LNCAP (cell line): ENCODE measurements around the gene TMEM203.

ENCODE experiments used
- TF ChIP-seq, protein P1 (sequence below): fragments of 450-650 bp; IDR thresholded peaks from 2 replicates; pipeline ENCODE4 v1.5.1; 2017; ENCODE audit warnings: mild to moderate bottlenecking

Gene TMEM203

GRCh38 chr9:137227853-137228505 is 22.5 kb upstream of the TMEM203 start:
- TF ChIP-seq, protein P1, sequence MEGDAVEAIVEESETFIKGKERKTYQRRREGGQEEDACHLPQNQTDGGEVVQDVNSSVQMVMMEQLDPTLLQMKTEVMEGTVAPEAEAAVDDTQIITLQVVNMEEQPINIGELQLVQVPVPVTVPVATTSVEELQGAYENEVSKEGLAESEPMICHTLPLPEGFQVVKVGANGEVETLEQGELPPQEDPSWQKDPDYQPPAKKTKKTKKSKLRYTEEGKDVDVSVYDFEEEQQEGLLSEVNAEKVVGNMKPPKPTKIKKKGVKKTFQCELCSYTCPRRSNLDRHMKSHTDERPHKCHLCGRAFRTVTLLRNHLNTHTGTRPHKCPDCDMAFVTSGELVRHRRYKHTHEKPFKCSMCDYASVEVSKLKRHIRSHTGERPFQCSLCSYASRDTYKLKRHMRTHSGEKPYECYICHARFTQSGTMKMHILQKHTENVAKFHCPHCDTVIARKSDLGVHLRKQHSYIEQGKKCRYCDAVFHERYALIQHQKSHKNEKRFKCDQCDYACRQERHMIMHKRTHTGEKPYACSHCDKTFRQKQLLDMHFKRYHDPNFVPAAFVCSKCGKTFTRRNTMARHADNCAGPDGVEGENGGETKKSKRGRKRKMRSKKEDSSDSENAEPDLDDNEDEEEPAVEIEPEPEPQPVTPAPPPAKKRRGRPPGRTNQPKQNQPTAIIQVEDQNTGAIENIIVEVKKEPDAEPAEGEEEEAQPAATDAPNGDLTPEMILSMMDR = no peak

DNA sequence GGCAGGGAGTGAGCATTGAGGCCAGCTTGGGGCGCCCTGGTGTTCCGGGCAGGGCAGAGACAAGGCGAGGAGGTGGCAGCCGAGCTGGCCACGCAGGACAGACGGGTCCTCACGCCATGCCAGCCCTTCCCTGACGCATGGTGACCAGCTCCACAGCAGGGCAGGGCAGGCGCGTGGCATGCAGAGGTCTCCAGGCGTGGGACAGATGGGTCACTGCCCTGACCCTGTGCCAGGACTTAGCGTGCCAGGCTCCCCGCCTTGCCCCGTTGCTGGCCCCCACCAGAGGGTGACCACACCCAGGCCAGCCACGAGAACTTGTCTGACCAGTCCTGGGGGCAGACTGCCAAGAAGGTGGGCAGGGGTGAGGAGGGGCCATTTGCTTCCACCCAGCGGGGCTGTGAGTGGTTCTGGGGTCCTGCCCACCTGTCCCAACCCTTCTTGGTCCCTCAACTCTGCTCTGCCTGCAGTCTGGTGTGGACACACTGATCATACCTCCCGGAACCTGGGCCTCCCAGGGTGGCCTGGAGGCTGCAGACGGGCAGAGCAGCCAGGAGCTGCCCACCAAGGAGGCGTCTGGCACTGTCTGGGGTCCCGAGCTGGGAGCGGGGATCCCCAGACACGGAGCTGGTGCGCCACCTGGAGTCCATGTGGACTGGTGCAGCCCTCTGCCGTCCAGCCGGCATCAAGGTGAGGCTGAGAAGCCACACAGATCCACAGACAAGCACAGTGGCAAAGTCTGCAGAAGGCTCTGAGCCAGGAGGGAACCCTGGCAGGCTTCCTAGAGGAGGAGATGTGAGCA is 21.8 kb upstream of the TMEM203 start, which contains the start of gene RNF224:
TSS of gene RNF224 (plus strand) at position 449 of the 799 bp plus-strand sequence. CDS start 834 bp downstream, outside the sequence.
- TF ChIP-seq, protein P1 = peak; percentile 94

GRCh38 chr9:137226338-137227053 is 21.0 kb upstream of the TMEM203 start:
- TF ChIP-seq, protein P1 = no peak

DNA sequence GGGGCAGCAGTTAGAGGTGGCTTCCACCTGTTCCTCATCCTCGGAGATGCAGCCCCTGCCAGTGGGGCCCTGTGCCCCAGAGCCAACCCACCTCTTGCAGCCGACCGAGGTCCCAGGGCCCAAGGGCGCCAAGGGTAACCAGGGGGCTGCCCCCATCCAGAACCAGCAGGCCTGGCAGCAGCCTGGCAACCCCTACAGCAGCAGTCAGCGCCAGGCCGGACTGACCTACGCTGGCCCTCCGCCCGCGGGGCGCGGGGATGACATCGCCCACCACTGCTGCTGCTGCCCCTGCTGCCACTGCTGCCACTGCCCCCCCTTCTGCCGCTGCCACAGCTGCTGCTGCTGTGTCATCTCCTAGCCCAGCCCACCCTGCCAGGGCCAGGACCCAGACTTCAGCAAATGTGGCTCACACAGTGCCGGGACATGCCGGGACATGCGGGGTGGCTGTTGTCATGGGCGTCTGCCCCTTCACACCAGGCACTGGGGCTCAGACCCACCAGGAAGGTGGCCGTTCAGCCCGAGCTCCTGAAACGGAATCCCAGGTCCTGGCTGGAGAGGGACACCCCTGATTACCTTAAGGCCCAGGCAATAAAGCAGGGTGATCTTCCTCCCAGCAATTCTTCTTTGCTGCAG is 20.4 kb upstream of the TMEM203 start:
- TF ChIP-seq, protein P1 = no peak

DNA sequence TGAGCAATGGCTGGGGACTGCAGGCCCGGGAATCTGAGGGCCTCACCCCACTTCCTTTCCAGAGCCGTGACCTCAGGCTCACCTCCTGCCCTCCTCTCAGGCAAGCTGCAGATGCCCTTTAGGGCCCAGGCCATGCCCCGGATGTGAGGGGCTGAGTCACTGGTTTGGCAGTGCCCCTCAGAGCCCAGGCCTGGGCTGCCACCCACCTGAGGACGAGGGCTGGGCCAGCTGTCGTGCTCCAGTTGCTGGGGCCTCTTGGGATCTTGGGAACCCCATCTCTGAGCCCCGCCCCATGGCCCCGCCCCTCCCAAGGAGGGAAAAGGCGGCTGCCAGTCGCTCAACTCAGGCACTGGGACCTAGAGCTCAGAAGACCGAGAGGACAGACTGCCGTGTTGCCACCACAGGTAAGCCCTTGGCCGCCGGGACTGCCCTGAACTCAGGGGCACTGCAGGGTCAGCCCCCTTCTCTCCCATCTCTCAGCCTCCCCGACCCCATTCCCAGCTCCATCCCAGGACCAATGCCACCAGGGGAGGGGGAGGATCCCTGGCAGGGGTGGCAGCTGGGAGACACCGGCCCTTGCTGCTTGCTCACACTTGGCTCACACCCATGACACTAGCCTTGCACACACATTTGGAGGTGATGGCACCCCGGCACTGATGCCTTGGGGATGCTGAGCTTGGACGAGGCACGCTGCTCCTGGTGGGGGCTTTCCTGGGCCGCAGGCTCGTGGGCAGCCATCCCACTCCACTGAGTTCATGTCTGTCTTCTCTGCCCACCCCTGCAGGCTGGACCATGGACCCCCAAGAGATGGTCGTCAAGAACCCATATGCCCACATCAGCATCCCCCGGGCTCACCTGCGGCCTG is 19.6 kb upstream of the TMEM203 start, which contains the start of gene CYSRT1:
TSS of gene CYSRT1 (plus strand) at position 345 of the 865 bp plus-strand sequence. CDS start at position 793, 448 bp downstream.
- TF ChIP-seq, protein P1 = no peak

- TF ChIP-seq, protein P1 = no peak
Measured at GRCh38 chr9:137223078-137223970, 17.9 kb upstream of the TMEM203 start.
